ENCODE measurements around the gene CNGB1.
"Not testable (repeated sequence)": the region's sequence is repeated elsewhere in the genome, so short reads cannot be mapped to it uniquely, and the experiment has no call there.

CNGB1 gene

DNA sequence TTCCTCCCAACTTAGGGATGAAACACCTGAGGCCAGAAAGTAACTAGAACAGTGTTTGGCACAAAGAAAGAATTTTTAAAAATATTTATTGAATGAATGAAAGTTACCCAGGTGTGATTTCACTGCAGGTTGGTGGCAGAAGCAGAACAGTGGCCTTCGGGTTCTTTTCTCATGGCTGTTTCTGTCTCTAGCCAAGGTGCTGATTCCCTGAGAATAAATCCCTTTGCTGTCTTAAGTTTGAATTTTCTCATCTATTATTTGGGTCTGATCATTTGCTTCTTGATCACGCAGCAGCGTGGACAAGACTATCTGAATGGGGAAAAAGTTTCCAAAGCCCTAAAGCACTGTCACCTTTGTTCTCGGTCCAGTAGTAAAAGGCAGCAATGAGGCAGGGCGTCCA is 95.6 kb downstream of the CNGB1 start:
- no peaks in the 10 kb centered on the region for H3K36me3 ChIP-seq (ENCODE audit: low read length)
- no peak overlapping the region for H3K4me3 ChIP-seq (ENCODE audit: insufficient read depth, low read length, poor library complexity, severe bottlenecking)
- H3K9me3 ChIP-seq (ENCODE audit: insufficient read depth, low read length): no peaks in the 10 kb centered on the region
- no peak overlapping the region for H3K9ac ChIP-seq (ENCODE audit: low read length)
- no peaks in the 10 kb centered on the region for H3K9me2 ChIP-seq (replicated peaks; ENCODE audit: insufficient read depth, low read length)
- H4K20me1 ChIP-seq (ENCODE audit: low read depth, low read length): no peaks in the 10 kb centered on the region
- H2AFZ ChIP-seq (ENCODE audit: low read depth, low read length, severe bottlenecking): no peak overlapping the region
- no peak overlapping the region for H3K27ac ChIP-seq (ENCODE audit: low read depth, low read length)
- no peaks in the 10 kb centered on the region for H3K27me3 ChIP-seq (ENCODE audit: low read length)
- H3F3A ChIP-seq (ENCODE audit: insufficient read depth): no peaks in the 10 kb centered on the region
- no peak overlapping the region for H3K4me2 ChIP-seq (ENCODE audit: low read depth, low read length, poor library complexity, severe bottlenecking)
- no peaks in the 10 kb centered on the region for H3K79me2 ChIP-seq (ENCODE audit: insufficient read depth, low read length)
- TF ChIP-seq, protein P1, sequence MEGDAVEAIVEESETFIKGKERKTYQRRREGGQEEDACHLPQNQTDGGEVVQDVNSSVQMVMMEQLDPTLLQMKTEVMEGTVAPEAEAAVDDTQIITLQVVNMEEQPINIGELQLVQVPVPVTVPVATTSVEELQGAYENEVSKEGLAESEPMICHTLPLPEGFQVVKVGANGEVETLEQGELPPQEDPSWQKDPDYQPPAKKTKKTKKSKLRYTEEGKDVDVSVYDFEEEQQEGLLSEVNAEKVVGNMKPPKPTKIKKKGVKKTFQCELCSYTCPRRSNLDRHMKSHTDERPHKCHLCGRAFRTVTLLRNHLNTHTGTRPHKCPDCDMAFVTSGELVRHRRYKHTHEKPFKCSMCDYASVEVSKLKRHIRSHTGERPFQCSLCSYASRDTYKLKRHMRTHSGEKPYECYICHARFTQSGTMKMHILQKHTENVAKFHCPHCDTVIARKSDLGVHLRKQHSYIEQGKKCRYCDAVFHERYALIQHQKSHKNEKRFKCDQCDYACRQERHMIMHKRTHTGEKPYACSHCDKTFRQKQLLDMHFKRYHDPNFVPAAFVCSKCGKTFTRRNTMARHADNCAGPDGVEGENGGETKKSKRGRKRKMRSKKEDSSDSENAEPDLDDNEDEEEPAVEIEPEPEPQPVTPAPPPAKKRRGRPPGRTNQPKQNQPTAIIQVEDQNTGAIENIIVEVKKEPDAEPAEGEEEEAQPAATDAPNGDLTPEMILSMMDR (IDR thresholded peaks at IDR 0.05; ENCODE audit: insufficient read depth, low read length, poor library complexity, severe bottlenecking): no peak

DNA sequence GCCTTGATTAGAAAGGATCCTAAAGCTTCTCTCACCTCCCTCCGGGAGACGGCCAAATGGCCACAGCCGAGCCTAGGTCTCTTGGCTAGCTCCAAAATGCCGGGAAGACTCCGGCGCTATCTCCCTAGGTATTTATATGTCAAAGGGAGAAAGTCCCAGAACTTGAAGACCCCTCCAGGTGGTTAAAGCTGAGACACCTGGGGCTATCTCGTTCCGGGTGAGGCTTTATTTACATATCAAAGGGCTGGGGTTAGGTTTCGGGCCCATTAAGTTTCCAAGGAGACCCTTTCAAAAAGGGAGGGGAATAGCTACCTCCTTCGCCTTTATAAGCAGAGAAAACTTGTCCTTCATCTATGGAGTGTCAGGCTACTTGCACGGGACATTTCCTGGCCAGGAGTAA is 97.7 kb downstream of the CNGB1 start:
- no peaks in the 10 kb centered on the region for H3K9me3 ChIP-seq (ENCODE audit: insufficient read depth, low read length)
- H3K27ac ChIP-seq (ENCODE audit: low read depth, low read length): no peak overlapping the region
- H3K36me3 ChIP-seq (ENCODE audit: low read length): no peaks in the 10 kb centered on the region
- no peak overlapping the region for H3K9ac ChIP-seq (ENCODE audit: low read length)
- no peaks in the 10 kb centered on the region for H3K9me2 ChIP-seq (replicated peaks; ENCODE audit: insufficient read depth, low read length)
- H3K4me2 ChIP-seq (ENCODE audit: low read depth, low read length, poor library complexity, severe bottlenecking): no peak overlapping the region
- no peaks in the 10 kb centered on the region for H3F3A ChIP-seq (ENCODE audit: insufficient read depth)
- H4K20me1 ChIP-seq (ENCODE audit: low read depth, low read length): no peaks in the 10 kb centered on the region
- H3K79me2 ChIP-seq (ENCODE audit: insufficient read depth, low read length): no peaks in the 10 kb centered on the region
- H3K4me3 ChIP-seq (ENCODE audit: insufficient read depth, low read length, poor library complexity, severe bottlenecking): no peak overlapping the region
- no peak overlapping the region for H2AFZ ChIP-seq (ENCODE audit: low read depth, low read length, severe bottlenecking)
- no peaks in the 10 kb centered on the region for H3K27me3 ChIP-seq (ENCODE audit: low read length)
- no peak for TF ChIP-seq EZH2phosphoT487 (conservative IDR thresholded peaks at IDR 0.05; ENCODE audit: low read length)
- TF ChIP-seq, protein P1 (IDR thresholded peaks at IDR 0.05; ENCODE audit: insufficient read depth, low read length, poor library complexity, severe bottlenecking): no peak

DNA sequence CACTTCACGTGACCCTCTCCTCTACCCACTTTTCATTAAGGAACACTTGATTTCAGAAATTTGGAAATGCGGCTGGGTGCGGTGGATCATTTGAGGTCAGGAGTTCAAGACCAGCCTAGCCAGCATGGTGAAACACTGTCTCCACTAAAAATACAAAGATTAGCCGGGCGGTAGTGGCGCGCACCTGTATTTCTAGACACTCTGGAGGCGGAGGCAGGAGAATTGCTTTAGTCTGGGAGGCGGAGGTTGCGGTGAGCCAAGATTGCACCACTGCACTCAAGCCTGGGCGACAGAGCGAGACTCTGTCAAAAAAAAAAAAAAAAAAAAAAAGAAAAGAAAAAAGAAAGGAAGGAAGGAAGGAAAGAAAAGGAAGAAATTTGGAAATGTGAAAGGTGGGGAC is 98.2 kb downstream of the CNGB1 start:
- not testable (repeated sequence) for H3K27me3 ChIP-seq (ENCODE audit: low read length); H3F3A ChIP-seq (ENCODE audit: insufficient read depth); H2AFZ ChIP-seq (ENCODE audit: low read depth, low read length, severe bottlenecking); H3K79me2 ChIP-seq (ENCODE audit: insufficient read depth, low read length); H3K9ac ChIP-seq (ENCODE audit: low read length); H3K9me2 ChIP-seq (replicated peaks; ENCODE audit: insufficient read depth, low read length); H3K4me2 ChIP-seq (ENCODE audit: low read depth, low read length, poor library complexity, severe bottlenecking); H3K36me3 ChIP-seq (ENCODE audit: low read length); H3K4me3 ChIP-seq (ENCODE audit: insufficient read depth, low read length, poor library complexity, severe bottlenecking); H3K9me3 ChIP-seq (ENCODE audit: insufficient read depth, low read length); H4K20me1 ChIP-seq (ENCODE audit: low read depth, low read length); H3K27ac ChIP-seq (ENCODE audit: low read depth, low read length)

DNA sequence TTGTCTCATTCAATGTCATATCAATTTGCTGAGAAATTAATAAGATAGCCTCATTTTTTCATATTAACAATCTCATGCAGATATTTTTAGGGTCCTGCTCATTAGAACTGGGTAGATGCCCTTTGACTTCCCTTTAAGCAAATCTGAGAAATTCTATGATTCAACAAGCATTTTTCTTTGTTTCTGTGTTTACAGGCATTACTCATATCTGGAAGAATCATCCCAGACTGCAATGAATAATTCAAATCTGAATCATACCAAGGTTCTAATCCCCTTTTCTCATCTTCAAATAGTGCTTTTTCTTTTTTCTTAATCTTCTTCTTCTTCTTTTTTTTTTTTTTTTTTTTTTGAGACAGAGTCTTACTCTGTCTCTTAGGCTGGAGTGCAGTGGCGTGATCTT is 99.5 kb downstream of the CNGB1 start:
- H3K9me2 ChIP-seq (replicated peaks; ENCODE audit: insufficient read depth, low read length): no peaks in the 10 kb centered on the region
- H3F3A ChIP-seq (ENCODE audit: insufficient read depth): no peaks in the 10 kb centered on the region
- H3K79me2 ChIP-seq (ENCODE audit: insufficient read depth, low read length): no peaks in the 10 kb centered on the region
- no peak overlapping the region for H3K4me2 ChIP-seq (ENCODE audit: low read depth, low read length, poor library complexity, severe bottlenecking)
- H3K36me3 ChIP-seq (ENCODE audit: low read length): no peaks in the 10 kb centered on the region
- no peaks in the 10 kb centered on the region for H3K27me3 ChIP-seq (ENCODE audit: low read length)
- TF ChIP-seq EZH2phosphoT487 (conservative IDR thresholded peaks at IDR 0.05; ENCODE audit: low read length): no peak
- TF ChIP-seq, protein P1 (IDR thresholded peaks at IDR 0.05; ENCODE audit: insufficient read depth, low read length, poor library complexity, severe bottlenecking): no peak
- H3K27ac ChIP-seq (ENCODE audit: low read depth, low read length): no peak overlapping the region
- no peak overlapping the region for H2AFZ ChIP-seq (ENCODE audit: low read depth, low read length, severe bottlenecking)
- no peaks in the 10 kb centered on the region for H3K9me3 ChIP-seq (ENCODE audit: insufficient read depth, low read length)
- H4K20me1 ChIP-seq (ENCODE audit: low read depth, low read length): no peaks in the 10 kb centered on the region
- no peak overlapping the region for H3K4me3 ChIP-seq (ENCODE audit: insufficient read depth, low read length, poor library complexity, severe bottlenecking)
- no peak overlapping the region for H3K9ac ChIP-seq (ENCODE audit: low read length)

All from SU-DHL-6 (cell line).